Cerebellar nuclear complex (tissue), 1 donor: ENCODE results near the gene NPL.

ENCODE experiments used
- DNase-seq, 2 experiments: peaks; one replicate each; lab custom pipeline; 2025; lab: John Stamatoyannopoulos, UW

NPL gene

DNA sequence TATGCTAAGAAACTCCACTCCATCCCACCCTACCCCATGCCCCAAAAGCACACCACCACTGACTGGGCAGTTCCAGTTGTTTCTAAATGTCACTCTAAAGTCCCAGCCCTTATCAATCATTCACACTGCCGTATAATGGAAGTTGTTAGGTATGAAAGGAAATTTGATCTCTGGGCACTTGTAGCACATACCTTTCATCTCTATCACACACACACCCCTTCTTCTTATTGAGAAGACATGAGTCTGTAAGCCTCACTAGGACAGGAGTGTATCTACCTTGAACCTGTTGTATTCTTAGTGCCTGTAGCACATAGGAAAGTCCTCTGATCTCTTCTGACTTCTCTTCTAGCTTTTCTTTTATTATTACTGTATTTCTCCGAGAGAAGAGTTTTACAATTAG, 27.3 kb downstream of the NPL start:
- no peak for DNase-seq

DNA sequence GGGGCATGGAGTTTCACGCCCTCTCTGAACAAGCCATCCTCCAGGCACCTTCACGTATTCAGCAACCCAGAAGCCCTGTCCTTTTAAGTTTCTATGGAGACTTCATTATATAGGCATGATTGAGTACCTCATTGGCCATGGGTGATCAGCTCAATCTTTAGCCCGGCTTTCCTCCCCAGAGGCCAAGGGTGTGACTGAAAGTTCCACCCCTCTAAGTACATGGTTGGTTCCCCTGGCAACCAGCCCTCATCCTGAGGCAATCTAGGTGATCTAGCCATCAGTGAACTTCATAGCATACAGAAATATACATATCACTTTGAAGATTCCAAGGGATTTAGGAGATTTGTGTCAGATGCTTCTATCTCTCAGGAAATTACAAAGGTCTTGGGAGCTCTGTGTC, 28.2 kb downstream of the NPL start:
- no peak for DNase-seq

GRCh38 chr1:182823220-182823619, 33.6 kb downstream of the NPL start:
- no peak for DNase-seq

DNA sequence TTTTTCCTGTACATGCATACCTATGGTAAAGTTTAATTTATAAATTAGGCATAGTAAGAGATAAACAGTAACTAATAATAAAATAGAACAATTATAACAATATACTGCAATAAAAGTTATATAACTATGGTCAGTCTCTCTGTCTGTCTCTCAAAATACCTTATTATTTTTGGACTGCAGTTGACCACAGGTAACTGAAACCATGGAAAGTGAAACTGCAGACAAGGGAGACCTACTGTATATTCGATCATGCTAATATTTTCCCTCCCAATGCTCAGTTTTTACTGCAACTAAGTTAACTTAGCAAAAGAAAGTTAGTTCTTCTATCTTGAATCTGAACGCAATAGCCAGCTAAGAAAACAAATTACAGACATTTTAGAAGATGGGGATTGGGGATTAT, 37.3 kb downstream of the NPL start:
- DNase-seq, result no peak

DNA sequence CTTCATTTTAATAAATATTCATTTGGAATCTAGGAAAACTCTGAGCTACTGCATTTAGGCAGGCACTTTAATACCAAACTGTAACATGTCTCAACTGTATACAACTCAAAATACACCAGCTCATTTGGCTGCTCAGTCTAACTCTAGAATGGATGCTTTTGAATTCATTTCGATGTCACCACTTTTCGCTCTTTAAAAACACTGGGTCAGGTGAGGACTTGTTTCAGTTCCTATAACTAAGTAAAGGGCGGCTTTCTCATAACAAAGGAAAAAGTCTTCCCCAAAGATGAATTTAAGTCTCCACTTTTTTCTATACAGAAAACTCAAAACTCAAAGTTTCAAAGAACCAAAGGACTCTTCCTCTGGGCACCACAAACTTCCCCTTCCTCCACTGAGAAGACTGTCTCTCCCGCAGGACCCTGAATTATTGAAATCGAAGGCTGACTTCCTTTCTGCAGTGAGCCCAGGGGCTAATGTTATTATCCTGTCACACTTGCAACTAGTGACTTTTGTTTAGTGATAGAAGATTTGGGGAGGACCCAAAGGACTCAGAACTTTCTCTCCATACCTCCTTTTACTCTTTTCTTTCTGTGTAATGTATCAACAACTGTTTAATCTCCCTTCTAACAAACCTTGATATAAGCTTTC, 39.8 kb downstream of the NPL start:
- DNase-seq, result no peak

DNA sequence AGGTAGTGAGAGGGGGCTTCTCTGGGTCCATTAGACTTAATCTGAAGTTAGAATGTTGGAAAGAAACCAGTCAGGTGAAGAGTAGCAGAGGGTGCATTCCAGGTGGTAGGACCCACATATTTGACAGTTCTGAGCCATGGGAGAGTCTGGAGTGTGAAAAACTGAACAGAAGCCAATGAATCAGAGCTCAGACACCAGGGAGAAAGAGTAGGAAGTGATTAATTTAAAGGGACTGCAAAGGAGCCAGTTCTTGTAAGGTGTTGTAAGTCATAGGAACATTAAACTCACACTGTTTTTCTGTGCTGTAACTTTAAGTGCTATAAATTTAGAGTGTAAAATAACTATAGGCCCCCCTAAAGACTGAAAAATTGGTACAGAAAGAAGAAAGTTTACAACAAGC, 43.7 kb downstream of the NPL start:
- DNase-seq, result no peak

DNA sequence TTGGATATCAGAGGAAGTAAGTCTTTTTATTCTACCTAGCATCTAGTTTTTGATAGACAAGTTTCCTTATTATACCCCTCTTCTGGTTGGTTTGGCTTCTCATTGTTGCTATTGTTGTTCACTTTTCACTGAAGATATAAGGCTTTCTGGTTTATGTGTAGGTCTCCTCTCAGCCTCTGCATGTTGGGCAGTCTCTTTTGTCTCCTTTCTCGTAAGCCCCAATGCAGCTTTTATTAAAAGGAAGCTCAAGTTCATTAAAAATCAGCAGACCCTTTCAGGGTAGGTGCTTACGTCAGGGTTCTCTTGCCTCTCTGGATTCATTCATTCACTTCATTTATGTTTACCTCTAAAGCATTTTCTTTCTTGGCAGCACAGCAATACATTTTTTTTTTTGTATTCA, 44.8 kb downstream of the NPL start:
- no peak for DNase-seq

- DNase-seq, result no peak
These were observed 46.2 kb downstream of the NPL start for GRCh38 chr1:182835806-182836205.

GRCh38 chr1:182839209-182840066, 49.9 kb downstream of the NPL start, which contains the start of gene DHX9:
DHX9 (plus strand) TSS chr1:182839347; CDS start chr1:182842567, 3,220 bp downstream.
- DNase-seq, result peak; percentile 10 to 86

- DNase-seq, result no peak
These were observed 51.9 kb downstream of the NPL start for GRCh38 chr1:182841368-182841988.

- no peak for DNase-seq
These were observed 52.7 kb downstream of the NPL start for GRCh38 chr1:182842265-182842664.

- DNase-seq, result no peak
These were observed 55.8 kb downstream of the NPL start for GRCh38 chr1:182845379-182845778.

DNA sequence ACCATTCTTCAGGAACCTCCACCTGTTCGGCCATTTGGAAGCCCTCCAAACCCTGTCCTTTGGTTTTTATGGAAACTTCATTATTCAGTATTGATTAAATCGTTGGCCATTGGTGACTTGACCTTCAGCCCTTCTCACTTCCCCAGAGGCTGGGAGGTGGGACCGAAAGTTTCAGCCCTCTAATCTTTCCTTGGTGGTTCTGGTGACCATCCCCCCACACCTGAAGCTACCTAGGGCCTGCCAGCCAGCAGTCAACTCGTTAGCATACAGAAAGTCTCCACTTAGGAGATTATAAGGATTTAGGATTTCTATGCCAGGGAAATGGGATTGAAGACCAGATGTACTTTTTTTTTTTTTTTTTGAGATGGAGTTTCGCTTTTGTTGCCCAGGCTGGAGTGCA, 56.3 kb downstream of the NPL start:
- no peak for DNase-seq

DNA sequence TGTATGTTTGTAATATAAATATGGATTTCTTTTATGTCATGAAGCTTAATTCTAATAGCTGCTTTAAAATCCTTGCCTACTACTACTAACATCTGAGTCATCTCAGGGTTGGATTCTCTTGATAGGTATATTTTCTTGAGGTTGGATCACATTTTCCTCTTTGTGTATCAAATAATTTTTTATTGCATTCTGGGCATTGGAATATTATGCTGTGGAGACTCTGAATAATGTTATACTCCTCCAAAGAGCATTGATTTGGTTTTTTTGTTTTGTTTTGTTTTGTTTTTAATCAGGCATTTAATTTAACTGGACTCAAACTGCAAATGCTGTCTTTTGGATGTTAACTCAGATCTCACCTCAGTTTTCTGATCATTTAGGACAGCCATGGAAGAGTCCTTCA, 57.5 kb downstream of the NPL start:
- DNase-seq, result no peak

GRCh38 chr1:182848736-182849135, 59.2 kb downstream of the NPL start:
- no peak for DNase-seq

DNA sequence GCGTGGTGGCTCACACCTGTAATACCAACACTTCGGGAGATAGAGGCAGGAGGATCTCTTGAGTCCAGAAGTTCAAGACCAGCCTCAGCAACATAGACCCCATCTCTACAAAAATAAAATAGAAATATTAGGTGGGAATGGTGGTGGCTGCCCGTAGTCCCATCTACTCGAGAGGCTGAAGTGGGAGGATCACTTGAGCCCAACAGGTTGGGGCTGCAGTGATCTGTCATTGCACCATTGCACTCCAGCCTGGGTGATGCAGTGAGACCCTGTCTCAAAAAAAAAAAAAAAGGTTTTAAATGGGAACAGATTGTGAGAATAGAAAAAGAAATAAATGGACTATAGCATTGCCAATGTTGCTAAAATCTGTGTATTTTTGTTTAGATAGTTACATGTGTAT, 60.7 kb downstream of the NPL start:
- DNase-seq, result no peak

DNA sequence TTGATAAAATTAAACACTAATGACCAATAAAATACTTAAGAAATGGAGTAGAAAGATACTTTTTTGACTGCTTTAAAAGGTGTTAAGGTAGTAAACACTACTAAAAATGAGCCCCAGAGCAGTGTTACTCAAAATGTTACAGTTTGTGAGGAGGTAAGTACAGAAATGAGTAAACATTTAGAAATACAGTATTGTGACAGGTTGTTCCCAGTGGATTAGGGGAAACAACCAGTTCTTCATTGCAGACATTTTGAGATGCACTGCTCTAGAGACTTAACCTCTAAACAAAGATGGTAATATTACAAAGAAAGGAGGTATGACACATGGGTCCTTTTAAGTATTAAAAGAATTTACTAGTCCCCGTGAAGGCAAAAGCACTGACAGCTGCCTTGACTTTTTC, 62.3 kb downstream of the NPL start:
- DNase-seq, result no peak

DNA sequence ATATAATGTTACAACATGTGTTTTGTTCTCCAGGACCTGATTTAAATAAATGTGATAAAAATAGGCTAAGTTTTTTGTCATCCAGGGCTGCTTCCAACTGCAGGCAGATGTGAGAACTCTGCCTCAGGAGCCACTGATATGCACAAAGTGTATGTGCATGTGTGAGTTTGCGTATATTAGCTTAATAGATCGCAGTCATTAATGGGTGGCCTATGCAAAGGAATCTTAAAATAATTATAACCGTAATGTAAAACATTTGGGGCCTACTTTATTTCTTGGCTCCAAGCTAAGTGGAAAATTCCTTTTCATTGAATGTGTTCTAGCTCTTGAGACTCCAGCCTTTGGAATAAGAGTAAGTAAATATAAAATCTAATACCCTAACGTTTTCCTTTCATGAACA, 66.3 kb downstream of the NPL start:
- no peak for DNase-seq

DNA sequence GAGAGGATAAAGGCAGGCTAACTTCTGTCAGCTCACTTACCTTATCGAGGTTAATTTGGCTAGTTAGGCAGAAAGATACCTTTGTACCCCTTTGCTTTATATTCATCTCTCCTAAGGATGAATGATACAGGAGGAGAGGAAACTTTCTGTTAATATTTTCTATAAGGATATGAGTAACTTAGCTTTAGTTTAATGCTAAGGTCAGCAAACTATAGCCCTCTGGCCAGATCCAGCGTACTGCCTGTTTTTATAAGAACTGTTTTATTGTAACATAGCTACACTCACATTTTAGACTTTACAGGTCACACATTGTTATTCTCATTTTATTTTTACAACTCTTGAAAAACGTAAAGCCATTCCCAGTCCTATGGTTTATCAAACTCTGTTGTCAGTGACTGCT, 67.6 kb downstream of the NPL start:
- DNase-seq, result no peak

- no peak for DNase-seq
These were observed 71.1 kb downstream of the NPL start for GRCh38 chr1:182860658-182861057.

DNA sequence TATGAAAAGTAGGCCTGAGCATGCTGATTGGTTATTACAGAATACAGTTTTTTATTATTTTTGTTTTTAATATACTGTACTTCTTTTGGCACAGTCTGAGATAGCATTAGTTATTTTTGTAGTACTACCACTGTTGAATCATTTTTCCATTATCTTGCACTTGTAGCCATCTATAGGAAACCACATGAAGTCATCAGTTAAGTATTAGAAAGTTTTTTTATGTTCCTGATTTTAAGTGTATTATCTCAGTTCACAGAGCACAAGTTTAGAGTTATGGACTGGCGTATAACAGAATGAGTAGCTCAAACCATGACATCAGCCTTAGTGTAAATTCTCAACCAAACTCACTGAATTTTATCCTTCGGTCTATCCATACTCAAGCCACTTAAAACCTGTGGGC, 72.4 kb downstream of the NPL start:
- no peak for DNase-seq

GRCh38 chr1:182862827-182863226, 73.3 kb downstream of the NPL start:
- no peak for DNase-seq

GRCh38 chr1:182863940-182864339, 74.4 kb downstream of the NPL start:
- no peak for DNase-seq
